ENCODE results near the gene DDIAS. TPM values are rescaled to one million over a fixed set of nuclear protein-coding genes. Genes with fewer than 3 reads are reported as not detected.

The DDIAS gene
- total and polyA plus RNA-seq, 11 donors: 0.08 to 3.5 (median 0.58) TPM; not detected in 1

DNA sequence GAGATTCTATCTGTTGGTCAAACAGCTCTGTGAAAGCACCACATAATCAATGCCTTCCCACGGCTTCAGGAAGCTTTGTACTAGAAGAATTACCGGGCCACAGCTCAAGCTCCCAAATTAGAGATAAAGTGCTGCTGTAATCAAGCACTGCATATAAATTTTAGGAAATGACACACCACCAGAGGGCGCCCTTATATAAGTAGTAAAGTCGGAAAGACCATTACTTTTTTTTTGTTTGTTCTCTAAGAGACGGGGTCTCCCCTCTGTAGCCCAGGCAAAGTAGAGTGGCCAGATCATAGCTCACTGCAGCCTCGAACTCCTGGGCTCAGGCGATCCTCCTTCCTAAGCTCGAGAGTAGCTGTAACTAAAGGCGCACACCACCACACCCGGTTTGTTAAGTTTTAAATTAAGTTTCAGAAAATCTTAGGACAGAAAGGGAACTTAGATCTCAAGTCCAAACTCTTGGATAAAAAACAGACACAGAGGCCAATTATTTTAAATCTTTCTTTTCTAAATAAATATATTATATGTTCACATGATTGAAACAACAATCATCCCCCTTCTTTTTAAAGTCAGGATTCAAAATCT is 33.9 kb upstream of the DDIAS start:
- ATAC-seq (peak in 3 of 4 donors; percentile 54 to 62 (median 55)), DNase-seq (peak in 4 of 5 donors; percentile 58 to 84 (median 74))
- intact Hi-C loops (cut with DNase I): loop anchor here in 7 of 10 donors (1.0 to 10.0 kb wide), 6 partner anchors 33 to 153 kb away; partner anchors contain the start of genes DDIAS (in 6 of the 7) and PRCP (in 5 of the 7)
- Histone ChIP-seq H3K27ac (no peak overlapping the region), H3K36me3 (no peaks in the 10 kb centered on the region), H3K4me3 (peak overlapping the region in 7 of 12 donors; percentile 7 to 38 (median 31)), H3K4me1 (peaks cover 0 to 48% (median 21%) of the 10 kb centered on the region in 12 donors), H3K9me3 (no peaks in the 10 kb centered on the region), H3K27me3 (no peaks in the 10 kb centered on the region)
- no peak for TF ChIP-seq POLR2A (IDR thresholded peaks at IDR 0.05)
- TF ChIP-seq, protein P1, sequence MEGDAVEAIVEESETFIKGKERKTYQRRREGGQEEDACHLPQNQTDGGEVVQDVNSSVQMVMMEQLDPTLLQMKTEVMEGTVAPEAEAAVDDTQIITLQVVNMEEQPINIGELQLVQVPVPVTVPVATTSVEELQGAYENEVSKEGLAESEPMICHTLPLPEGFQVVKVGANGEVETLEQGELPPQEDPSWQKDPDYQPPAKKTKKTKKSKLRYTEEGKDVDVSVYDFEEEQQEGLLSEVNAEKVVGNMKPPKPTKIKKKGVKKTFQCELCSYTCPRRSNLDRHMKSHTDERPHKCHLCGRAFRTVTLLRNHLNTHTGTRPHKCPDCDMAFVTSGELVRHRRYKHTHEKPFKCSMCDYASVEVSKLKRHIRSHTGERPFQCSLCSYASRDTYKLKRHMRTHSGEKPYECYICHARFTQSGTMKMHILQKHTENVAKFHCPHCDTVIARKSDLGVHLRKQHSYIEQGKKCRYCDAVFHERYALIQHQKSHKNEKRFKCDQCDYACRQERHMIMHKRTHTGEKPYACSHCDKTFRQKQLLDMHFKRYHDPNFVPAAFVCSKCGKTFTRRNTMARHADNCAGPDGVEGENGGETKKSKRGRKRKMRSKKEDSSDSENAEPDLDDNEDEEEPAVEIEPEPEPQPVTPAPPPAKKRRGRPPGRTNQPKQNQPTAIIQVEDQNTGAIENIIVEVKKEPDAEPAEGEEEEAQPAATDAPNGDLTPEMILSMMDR (IDR thresholded peaks at IDR 0.05): peak; percentile 60 to 84 (median 76)
- 14 to 16% (median 15%) methylated on average over 10 of the region's 10 CpGs for WGBS, 4 donors

GRCh38 chr11:82869657-82870056 is 31.9 kb upstream of the DDIAS start:
- TF ChIP-seq, protein P1 (IDR thresholded peaks at IDR 0.05): no peak
- no peak for TF ChIP-seq POLR2A (IDR thresholded peaks at IDR 0.05)
- H3K4me3 ChIP-seq: no peak overlapping the region
- no peaks in the 10 kb centered on the region for H3K27me3 ChIP-seq
- DNase-seq (peak in 1 of 5 donors; percentile 11), ATAC-seq (peak in 2 of 4 donors; percentile 49 to 68)
- peaks cover 0 to 54% (median 28%) of the 10 kb centered on the region in 12 donors for H3K4me1 ChIP-seq
- H3K27ac ChIP-seq: peak overlapping the region in 1 of 12 donors; percentile 59
- intact Hi-C loops (cut with DNase I): loop anchor here in 5 of 10 donors (2.0 to 10.0 kb wide), 5 partner anchors 31 to 155 kb away; partner anchors contain the start of genes DDIAS (in 4 of the 5) and PRCP (in 4 of the 5)
- no peaks in the 10 kb centered on the region for H3K36me3 ChIP-seq
- H3K9me3 ChIP-seq: no peaks in the 10 kb centered on the region

DNA sequence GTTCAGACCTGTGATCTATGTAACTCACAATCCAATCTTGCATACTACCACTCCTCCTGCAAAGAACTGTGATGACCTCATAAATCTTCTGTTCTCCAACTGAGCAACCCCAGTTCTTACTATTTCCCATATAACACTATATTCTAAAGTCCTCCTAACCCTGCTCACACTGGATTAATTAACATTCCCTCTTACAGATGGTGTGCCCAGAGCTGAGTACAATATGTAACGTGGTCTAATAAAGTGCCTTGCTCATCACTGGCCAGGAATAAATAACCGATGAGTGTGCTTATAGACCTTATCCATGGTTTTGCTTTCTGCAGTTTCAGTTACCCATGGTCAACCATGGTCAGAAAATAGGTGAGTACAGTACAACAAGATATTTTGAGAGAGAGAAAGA is 29.9 kb upstream of the DDIAS start:
- no peak for TF ChIP-seq POLR2A (IDR thresholded peaks at IDR 0.05)
- TF ChIP-seq, protein P1 (IDR thresholded peaks at IDR 0.05): no peak
- H3K4me1 ChIP-seq: peaks cover 0 to 54% (median 28%) of the 10 kb centered on the region in 12 donors
- H3K9me3 ChIP-seq: no peaks in the 10 kb centered on the region
- H3K27ac ChIP-seq: no peak overlapping the region
- no peak for ATAC-seq
- DNase-seq: no peak
- no peaks in the 10 kb centered on the region for H3K36me3 ChIP-seq
- WGBS, 4 donors: 94 to 96% (median 95%) methylated on average over 2 of the region's 2 CpGs
- intact Hi-C loops (cut with DNase I): no loop called here
- H3K4me3 ChIP-seq: no peak overlapping the region
- H3K27me3 ChIP-seq: no peaks in the 10 kb centered on the region

DNA sequence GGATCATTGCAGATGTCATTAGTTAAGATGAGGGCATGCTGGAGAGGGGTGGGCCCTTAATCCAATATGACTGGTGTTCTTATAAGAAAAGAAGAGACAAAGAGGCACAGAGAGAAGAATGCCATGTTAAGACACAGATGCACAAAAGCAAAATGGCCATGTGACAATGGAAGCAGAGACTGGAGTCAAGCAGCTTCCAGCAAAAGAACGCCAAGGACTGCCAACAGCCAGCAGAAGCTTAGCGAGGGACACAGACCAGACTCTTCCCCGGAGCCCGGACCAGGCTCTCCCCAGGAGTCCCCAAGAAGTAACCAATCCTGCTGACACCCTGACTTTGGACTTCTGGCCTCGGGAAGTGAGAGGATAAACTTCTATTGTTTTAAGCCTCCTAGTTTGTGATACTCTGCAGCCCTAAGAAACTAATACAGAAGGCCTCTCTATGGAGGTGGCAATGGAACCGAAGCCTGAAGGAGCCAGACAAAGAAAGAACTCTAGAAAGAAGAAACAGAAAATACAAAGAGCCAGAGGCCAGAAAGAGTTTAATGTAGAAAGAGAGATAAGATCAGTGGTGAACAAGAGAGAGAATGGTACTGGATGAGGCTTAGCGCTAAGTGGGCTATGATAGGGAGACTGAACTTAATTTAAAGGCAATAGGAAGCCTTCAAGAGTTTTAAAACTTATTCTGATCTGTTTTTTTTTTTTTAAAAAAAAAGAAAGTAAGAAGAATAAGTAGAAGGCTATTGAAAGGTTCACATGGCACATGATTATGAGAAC is 29.0 kb upstream of the DDIAS start:
- no peaks in the 10 kb centered on the region for H3K36me3 ChIP-seq
- peaks cover 0 to 48% (median 23%) of the 10 kb centered on the region in 12 donors for H3K4me1 ChIP-seq
- 69 to 81% (median 71%) methylated on average over 7 of the region's 7 CpGs for WGBS, 4 donors
- intact Hi-C loops (cut with DNase I): no loop called here
- peak overlapping the region in 2 of 12 donors; percentile 9 to 47 for H3K27ac ChIP-seq
- no peak for ATAC-seq
- H3K27me3 ChIP-seq: no peaks in the 10 kb centered on the region
- H3K9me3 ChIP-seq: no peaks in the 10 kb centered on the region
- DNase-seq: no peak
- H3K4me3 ChIP-seq: no peak overlapping the region
- no peak for TF ChIP-seq POLR2A (IDR thresholded peaks at IDR 0.05)
- TF ChIP-seq, protein P1 (IDR thresholded peaks at IDR 0.05): no peak

Data from heart left ventricle (tissue), 16 donors.